Measurements from ENCODE around the gene GUCA1C. TPM values are rescaled to one million over a fixed set of nuclear protein-coding genes. Genes with fewer than 3 reads are reported as not detected.

Gene GUCA1C
- total and polyA plus RNA-seq, 2 of the 8 experiments (the other 6 are each of a cell fraction or from before 2014, with no cell fraction given): not detected

- Histone ChIP-seq H3K27ac (ENCODE audit: low read depth, low read length) (no peak overlapping the region), H3K23ac (ENCODE audit: insufficient read length) (no peak overlapping the region), H3K4me1 (replicated peaks in 1 of 4; ENCODE audit: control insufficient read depth in 3 of 4, insufficient read depth in 4 of 4, low read length in 3 of 4) (no peaks in the 10 kb centered on the region), H3K4me2 (ENCODE audit: insufficient read depth in 1 of 2, low read depth in 2 of 2, low read length in 2 of 2) (no peak overlapping the region), H3K79me1 (ENCODE audit: low read depth, low read length) (no peaks in the 10 kb centered on the region), H4K5ac (ENCODE audit: insufficient read length, low read depth, low read length) (no peak overlapping the region), H2AFZ (ENCODE audit: low read length) (peak overlapping the region; percentile 66; the same call in 1 of the 2 replicates), H3K79me2 (ENCODE audit: control insufficient read depth in 1 of 2, insufficient read depth in 2 of 2, low read length in 2 of 2) (no peaks in the 10 kb centered on the region), H3K14ac (ENCODE audit: insufficient read length) (no peak overlapping the region), H2AK5ac (ENCODE audit: low read depth, low read length) (no peak overlapping the region), H4K8ac (ENCODE audit: extremely low read depth, insufficient read depth, low read length) (no peak overlapping the region), H3K9me3 (ENCODE audit: insufficient read depth in 2 of 2, low read depth in 1 of 2, low read length in 1 of 2) (no peaks in the 10 kb centered on the region), H2BK5ac (ENCODE audit: low read depth, low read length) (no peak overlapping the region), H3K18ac (ENCODE audit: extremely low read depth, low read length) (no peak overlapping the region), H3K4ac (replicated peaks; ENCODE audit: insufficient read length, low read depth, low read length) (no peak overlapping the region), H2BK120ac (replicated peaks; ENCODE audit: low read depth, low read length) (no peak overlapping the region), H3K56ac (replicated peaks; ENCODE audit: insufficient read length, low read depth, low read length) (no peak overlapping the region), H2BK12ac (ENCODE audit: low read depth, low read length) (no peak overlapping the region), H3K4me3 (ENCODE audit: extremely low read depth in 1 of 4, insufficient read depth in 2 of 4, low read depth in 3 of 4, low read length in 4 of 4) (no peak overlapping the region), H4K20me1 (replicated peaks in 1 of 2; ENCODE audit: control insufficient read depth in 1 of 2, insufficient read depth in 2 of 2, low read length in 2 of 2) (no peaks in the 10 kb centered on the region), H3K9ac (replicated peaks in 1 of 4; ENCODE audit: extremely low read depth in 1 of 4, low read depth in 3 of 4, low read length in 3 of 4) (no peak overlapping the region), H3K27me3 (replicated peaks in 1 of 4; ENCODE audit: control insufficient read depth in 3 of 4, extremely low read depth in 1 of 4, insufficient read depth in 3 of 4, low read length in 3 of 4) (no peaks in the 10 kb centered on the region; a peak in 1 of 7 replicates), H2BK15ac (ENCODE audit: low read length) (no peak overlapping the region), H2BK20ac (ENCODE audit: low read length) (no peak overlapping the region), H4K91ac (replicated peaks; ENCODE audit: insufficient read length, low read length) (no peak overlapping the region), H3K36me3 (ENCODE audit: control insufficient read depth in 2 of 4, insufficient read depth in 4 of 4, low read length in 3 of 4) (no peaks in the 10 kb centered on the region), H3K23me2 (ENCODE audit: low read depth, low read length) (no peaks in the 10 kb centered on the region)
- CTCF ChIA-PET (ENCODE audit: partially characterized antibody): interaction anchor here (0.6 to 2.2 kb wide), 4 partner anchors 33 to 481 kb away, joined by 3 to 11 read pairs (median 4); no protein-coding TSS in a partner anchor
- TF ChIP-seq, protein P1, sequence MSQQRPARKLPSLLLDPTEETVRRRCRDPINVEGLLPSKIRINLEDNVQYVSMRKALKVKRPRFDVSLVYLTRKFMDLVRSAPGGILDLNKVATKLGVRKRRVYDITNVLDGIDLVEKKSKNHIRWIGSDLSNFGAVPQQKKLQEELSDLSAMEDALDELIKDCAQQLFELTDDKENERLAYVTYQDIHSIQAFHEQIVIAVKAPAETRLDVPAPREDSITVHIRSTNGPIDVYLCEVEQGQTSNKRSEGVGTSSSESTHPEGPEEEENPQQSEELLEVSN (IDR thresholded peaks at IDR 0.05): peak; percentile 21; the same call in 1 of the 2 replicates
- TF ChIP-seq EZH2 (IDR thresholded peaks at IDR 0.05; ENCODE audit: low read depth, low read length, severe bottlenecking): no peak
- no peak for TF ChIP-seq JUN (IDR thresholded peaks at IDR 0.05; ENCODE audit: low read depth, low read length)
- no peak for TF ChIP-seq HDAC2 (IDR thresholded peaks at IDR 0.05; ENCODE audit: borderline replicate concordance in 1 of 2, low read depth in 2 of 2, low read length in 2 of 2)
- no peak for TF ChIP-seq CTBP2 (IDR thresholded peaks at IDR 0.05; ENCODE audit: borderline replicate concordance, insufficient read depth, insufficient read length, low read length)
- TF ChIP-seq TAF7 (optimal IDR thresholded peaks at IDR 0.05; ENCODE audit: borderline replicate concordance, low read depth, low read length): no peak
- no peak for DNase-seq (ENCODE audit: low read depth in 1 of 2, low spot score in 2 of 2)
- POLR2A ChIA-PET (ENCODE audit: partially characterized antibody): no interaction called here
- FAIRE-seq: no peak
- WGBS, 2 experiments (ENCODE audit: extremely low coverage in 1 of 2, insufficient coverage in 1 of 2, insufficient read length in 1 of 2, insufficient replicate concordance in 2 of 2, low coverage in 1 of 2, low lambda C conversion rate in 2 of 2, missing lambda C conversion rate in 1 of 2): 65% methylated on average over 3 of the region's 3 CpGs; no CpG with 5 or more reads in 1 of the 2 experiments
Observed at GRCh38 chr3:108970561-108970960, 16.9 kb upstream of the GUCA1C start.
